WTC11 (cell line): ENCODE measurements around the gene MRPL23. TPM values are rescaled to one million over a fixed set of nuclear protein-coding genes. Genes with fewer than 3 reads are reported as not detected.

ENCODE experiments used
- ATAC-seq: fragments of 200-7000 bp; cut with Tn5 transposase; 2 replicates; pipeline ENCODE4 v1.10.0; 2021; ENCODE audit warnings: mild to moderate bottlenecking, moderate library complexity
- CTCF ChIA-PET: fragments of 300-600 bp; sonication (Branson Sonifier 250); formaldehyde crosslinking; loops from one replicate; lab custom pipeline; 2021; ENCODE audit warnings: antibody characterized with exemption; lab: Charles Lee
- POLR2A ChIA-PET: fragments of 350-600 bp; sonication (Branson Sonifier 250); formaldehyde crosslinking; loops from one replicate; lab custom pipeline; 2021; ENCODE audit warnings: antibody characterized with exemption; lab: Charles Lee
- DNase-seq: peaks from one replicate; pipeline ENCODE4 v3.0.0; 2021; ENCODE audit warnings: low spot score
- H3K27ac Mint-ChIP-seq: 2 replicates; pipeline ENCODE4 v1.8.0; 2021; ENCODE audit warnings: mixed read lengths
- H3K27me3 Mint-ChIP-seq: 2 replicates; pipeline ENCODE4 v1.8.0; 2021; ENCODE audit warnings: low read depth, mild to moderate bottlenecking, moderate library complexity, mixed read lengths
- H3K36me3 Mint-ChIP-seq: 2 replicates; pipeline ENCODE4 v1.8.0; 2021; ENCODE audit warnings: mixed read lengths
- H3K4me1 Mint-ChIP-seq: 2 replicates; pipeline ENCODE4 v1.8.0; 2022; ENCODE audit warnings: mixed read lengths
- H3K4me3 Mint-ChIP-seq: 2 replicates; pipeline ENCODE4 v1.8.0; 2021; ENCODE audit warnings: mild to moderate bottlenecking, moderate library complexity, mixed read lengths
- H3K9me3 Mint-ChIP-seq: 2 replicates; pipeline ENCODE4 v1.8.0; 2021; ENCODE audit warnings: mixed read lengths
- ESRRA ChIP-seq: sonication (generic); formaldehyde crosslinking; IDR thresholded peaks from 2 replicates; pipeline ENCODE4 v1.8.1; 2022; ENCODE audit warnings: mild to moderate bottlenecking, missing genetic modification reagents, borderline replicate concordance
- FOXJ3 ChIP-seq: sonication (generic); formaldehyde crosslinking; IDR thresholded peaks from 2 replicates; pipeline ENCODE4 v1.9.0; 2021; ENCODE audit warnings: missing genetic modification reagents, mild to moderate bottlenecking, borderline replicate concordance
- NFE2L1 ChIP-seq: sonication (generic); formaldehyde crosslinking; IDR thresholded peaks from 2 replicates; pipeline ENCODE4 v1.8.1; 2023; ENCODE audit warnings: missing genetic modification reagents
- NR2C2 ChIP-seq: sonication (generic); formaldehyde crosslinking; IDR thresholded peaks from 2 replicates; pipeline ENCODE4 v1.8.0; 2022; ENCODE audit warnings: mild to moderate bottlenecking, missing genetic modification reagents
- PRRX2 ChIP-seq: fragments of 250-450 bp; sonication (Bioruptor Pico); IDR thresholded peaks from 2 replicates; pipeline ENCODE4 v1.8.0; 2021; ENCODE audit warnings: mild to moderate bottlenecking
- SMAD3 ChIP-seq: sonication (generic); formaldehyde crosslinking; IDR thresholded peaks from 2 replicates; pipeline ENCODE4 v1.8.0; 2022; ENCODE audit warnings: missing genetic modification reagents, mild to moderate bottlenecking, borderline replicate concordance
- SMAD4 ChIP-seq: sonication (generic); formaldehyde crosslinking; IDR thresholded peaks from 2 replicates; pipeline ENCODE4 v1.8.0; 2022; ENCODE audit warnings: mild to moderate bottlenecking, missing genetic modification reagents
- SOX15 ChIP-seq: fragments of 250-450 bp; sonication (Bioruptor Pico); IDR thresholded peaks from 2 replicates; pipeline ENCODE4 v1.9.0; 2021; ENCODE audit warnings: mild to moderate bottlenecking
- TP53 ChIP-seq: sonication (generic); formaldehyde crosslinking; IDR thresholded peaks from 2 replicates; pipeline ENCODE4 v1.8.1; 2023; ENCODE audit warnings: mild to moderate bottlenecking, missing genetic modification reagents
- ZBTB21 ChIP-seq: sonication (generic); formaldehyde crosslinking; IDR thresholded peaks from 2 replicates; pipeline ENCODE4 v1.8.1; 2023; ENCODE audit warnings: mild to moderate bottlenecking, missing genetic modification reagents, borderline replicate concordance
- ZNF263 ChIP-seq: sonication (generic); formaldehyde crosslinking; IDR thresholded peaks from 2 replicates; pipeline ENCODE4 v1.8.1; 2022; ENCODE audit warnings: low read depth, mild to moderate bottlenecking, moderate library complexity, missing genetic modification reagents
- ZNF671 ChIP-seq: fragments of 250-450 bp; sonication (Bioruptor Pico); IDR thresholded peaks from 2 replicates; pipeline ENCODE4 v1.8.0; 2021; ENCODE audit warnings: mild to moderate bottlenecking
- total RNA-seq: library from RNA; stranded (reverse); gene quantifications from 3 replicates; pipeline ENCODE4 v1.2.3, GENCODE V29; 2021
- TF ChIP-seq, protein P1 (sequence below): sonication (generic); formaldehyde crosslinking; IDR thresholded peaks from 2 replicates; pipeline ENCODE4 v1.8.0; 2023; ENCODE audit warnings: missing genetic modification reagents, mild to moderate bottlenecking, borderline replicate concordance
- TF ChIP-seq, protein P2 (sequence below): sonication (generic); formaldehyde crosslinking; IDR thresholded peaks from 2 replicates; pipeline ENCODE4 v1.8.1; 2023; ENCODE audit warnings: mild to moderate bottlenecking, missing genetic modification reagents
- TF ChIP-seq, protein P3 (sequence below): sonication (generic); formaldehyde crosslinking; IDR thresholded peaks from 2 replicates; pipeline ENCODE4 v1.8.0; 2022; ENCODE audit warnings: mild to moderate bottlenecking, missing genetic modification reagents
- TF ChIP-seq, protein P4 (sequence below): fragments of 250-450 bp; sonication (Bioruptor Pico); IDR thresholded peaks from 2 replicates; pipeline ENCODE4 v1.9.0; 2021; ENCODE audit warnings: mild to moderate bottlenecking
- TF ChIP-seq, protein P5 (sequence below): sonication (generic); formaldehyde crosslinking; IDR thresholded peaks from 2 replicates; pipeline ENCODE4 v1.8.1; 2023; ENCODE audit warnings: mild to moderate bottlenecking, missing genetic modification reagents

MRPL23 gene
- total RNA-seq, 1 experiment from 2014 or later, result 73.0 TPM

DNA sequence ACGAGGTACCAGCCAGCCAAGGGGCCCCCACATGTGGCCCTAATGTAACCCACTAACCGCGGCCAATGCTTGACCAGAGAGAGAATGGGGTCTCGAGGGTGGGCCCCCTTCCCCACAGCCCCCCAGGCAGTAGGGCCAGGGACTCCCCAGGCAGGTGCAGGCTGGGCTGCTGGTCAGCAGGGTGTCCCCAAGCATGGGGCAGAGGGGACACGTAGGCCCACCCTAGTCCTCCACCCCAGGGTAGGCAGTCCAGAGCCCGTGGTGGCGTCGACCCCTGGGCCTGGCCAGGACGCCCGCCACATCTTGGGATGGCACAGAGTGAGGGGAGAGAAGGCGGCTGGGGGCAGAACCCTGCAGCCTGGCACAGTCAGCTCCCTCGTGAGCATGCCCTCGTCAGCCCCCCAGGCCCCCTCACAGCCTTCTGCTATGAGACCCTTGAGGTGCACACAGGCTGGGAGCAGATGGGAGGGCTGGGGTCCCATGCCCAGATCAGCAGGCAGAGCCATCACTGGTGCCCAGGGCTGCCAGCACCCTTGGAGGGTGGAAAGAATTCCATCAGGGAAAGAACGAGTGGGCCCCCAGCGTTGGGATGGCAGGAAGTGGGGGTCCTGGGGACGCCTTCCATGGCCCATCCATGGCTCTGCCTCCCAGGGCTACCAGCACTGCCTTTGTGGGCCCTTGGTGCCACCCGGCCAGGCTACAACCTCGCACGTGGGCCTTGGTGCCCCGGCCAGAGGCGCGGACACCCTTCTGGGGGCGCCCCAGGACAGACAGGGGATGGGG lies 21.6 kb upstream of the MRPL23 start:
- CTCF ChIA-PET, result interaction anchor here (0.6 kb wide), 1 partner anchor 49 kb away, joined by 4 read pairs; no protein-coding TSS in a partner anchor
- Mint-ChIP-seq H3K36me3 (no peaks in the 10 kb centered on the region), H3K27ac (no peak overlapping the region), H3K4me3 (no peak overlapping the region), H3K4me1 (no peaks in the 10 kb centered on the region), H3K27me3 (no peaks in the 10 kb centered on the region; the same call in 1 of the 2 replicates), H3K9me3 (no peaks in the 10 kb centered on the region)
- ATAC-seq (no peak), DNase-seq (no peak)
- POLR2A ChIA-PET, result no interaction called here
- TF ChIP-seq ZNF671, result no peak
- TF ChIP-seq ZBTB21 (CRISPR knock-in tag), result no peak
- TF ChIP-seq, protein P1, sequence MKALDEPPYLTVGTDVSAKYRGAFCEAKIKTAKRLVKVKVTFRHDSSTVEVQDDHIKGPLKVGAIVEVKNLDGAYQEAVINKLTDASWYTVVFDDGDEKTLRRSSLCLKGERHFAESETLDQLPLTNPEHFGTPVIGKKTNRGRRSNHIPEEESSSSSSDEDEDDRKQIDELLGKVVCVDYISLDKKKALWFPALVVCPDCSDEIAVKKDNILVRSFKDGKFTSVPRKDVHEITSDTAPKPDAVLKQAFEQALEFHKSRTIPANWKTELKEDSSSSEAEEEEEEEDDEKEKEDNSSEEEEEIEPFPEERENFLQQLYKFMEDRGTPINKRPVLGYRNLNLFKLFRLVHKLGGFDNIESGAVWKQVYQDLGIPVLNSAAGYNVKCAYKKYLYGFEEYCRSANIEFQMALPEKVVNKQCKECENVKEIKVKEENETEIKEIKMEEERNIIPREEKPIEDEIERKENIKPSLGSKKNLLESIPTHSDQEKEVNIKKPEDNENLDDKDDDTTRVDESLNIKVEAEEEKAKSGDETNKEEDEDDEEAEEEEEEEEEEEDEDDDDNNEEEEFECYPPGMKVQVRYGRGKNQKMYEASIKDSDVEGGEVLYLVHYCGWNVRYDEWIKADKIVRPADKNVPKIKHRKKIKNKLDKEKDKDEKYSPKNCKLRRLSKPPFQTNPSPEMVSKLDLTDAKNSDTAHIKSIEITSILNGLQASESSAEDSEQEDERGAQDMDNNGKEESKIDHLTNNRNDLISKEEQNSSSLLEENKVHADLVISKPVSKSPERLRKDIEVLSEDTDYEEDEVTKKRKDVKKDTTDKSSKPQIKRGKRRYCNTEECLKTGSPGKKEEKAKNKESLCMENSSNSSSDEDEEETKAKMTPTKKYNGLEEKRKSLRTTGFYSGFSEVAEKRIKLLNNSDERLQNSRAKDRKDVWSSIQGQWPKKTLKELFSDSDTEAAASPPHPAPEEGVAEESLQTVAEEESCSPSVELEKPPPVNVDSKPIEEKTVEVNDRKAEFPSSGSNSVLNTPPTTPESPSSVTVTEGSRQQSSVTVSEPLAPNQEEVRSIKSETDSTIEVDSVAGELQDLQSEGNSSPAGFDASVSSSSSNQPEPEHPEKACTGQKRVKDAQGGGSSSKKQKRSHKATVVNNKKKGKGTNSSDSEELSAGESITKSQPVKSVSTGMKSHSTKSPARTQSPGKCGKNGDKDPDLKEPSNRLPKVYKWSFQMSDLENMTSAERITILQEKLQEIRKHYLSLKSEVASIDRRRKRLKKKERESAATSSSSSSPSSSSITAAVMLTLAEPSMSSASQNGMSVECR (CRISPR knock-in tag), result no peak

DNA sequence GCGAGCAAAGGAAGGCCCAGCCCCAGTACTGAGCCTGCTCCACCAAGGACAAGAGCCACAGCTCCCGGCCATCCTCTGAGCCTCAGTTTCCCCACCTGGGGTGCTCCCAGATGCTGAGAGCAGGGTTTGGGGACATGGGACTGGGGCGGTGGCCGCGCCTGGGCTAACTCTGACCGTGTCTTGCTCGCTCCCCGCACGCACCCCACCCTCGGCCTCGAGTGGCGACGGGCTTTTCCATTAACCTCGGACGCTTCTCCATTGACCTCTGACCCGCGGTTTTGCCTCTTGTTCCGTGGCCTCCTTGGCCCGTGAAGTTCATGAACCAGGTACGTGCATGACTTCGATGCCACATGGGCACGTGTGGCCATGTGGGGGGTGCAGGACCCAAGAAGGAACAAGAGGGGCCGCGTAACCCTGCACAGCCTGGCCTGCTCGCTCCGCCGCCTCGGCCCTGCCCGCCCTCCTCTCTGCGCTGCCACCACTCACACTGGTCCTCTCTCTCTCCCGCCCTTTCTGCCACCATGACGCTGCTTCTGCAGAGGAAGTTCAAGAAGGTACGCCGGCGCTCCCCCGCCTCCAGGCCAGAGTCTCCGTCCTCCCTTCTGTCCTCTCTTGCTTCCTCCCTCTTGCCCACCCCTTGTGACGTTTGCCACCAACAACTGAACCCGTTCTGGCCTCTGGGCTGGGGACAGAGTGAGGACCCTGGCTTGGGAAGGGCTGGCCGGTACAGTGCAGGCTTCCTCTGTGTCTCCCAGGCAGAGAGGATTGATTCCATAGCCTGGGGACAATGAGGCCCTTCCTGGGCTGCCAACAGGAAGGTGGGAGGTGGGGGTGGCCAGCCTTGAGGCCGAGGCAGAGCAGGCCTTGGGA lies 20.7 kb upstream of the MRPL23 start:
- no peak for ATAC-seq
- Mint-ChIP-seq H3K27me3 (no peaks in the 10 kb centered on the region; the same call in 1 of the 2 replicates), H3K4me3 (no peak overlapping the region), H3K9me3 (no peaks in the 10 kb centered on the region), H3K36me3 (no peaks in the 10 kb centered on the region), H3K27ac (no peak overlapping the region), H3K4me1 (no peaks in the 10 kb centered on the region)
- DNase-seq, result no peak
- CTCF ChIA-PET, result no interaction called here
- TF ChIP-seq, protein P2, sequence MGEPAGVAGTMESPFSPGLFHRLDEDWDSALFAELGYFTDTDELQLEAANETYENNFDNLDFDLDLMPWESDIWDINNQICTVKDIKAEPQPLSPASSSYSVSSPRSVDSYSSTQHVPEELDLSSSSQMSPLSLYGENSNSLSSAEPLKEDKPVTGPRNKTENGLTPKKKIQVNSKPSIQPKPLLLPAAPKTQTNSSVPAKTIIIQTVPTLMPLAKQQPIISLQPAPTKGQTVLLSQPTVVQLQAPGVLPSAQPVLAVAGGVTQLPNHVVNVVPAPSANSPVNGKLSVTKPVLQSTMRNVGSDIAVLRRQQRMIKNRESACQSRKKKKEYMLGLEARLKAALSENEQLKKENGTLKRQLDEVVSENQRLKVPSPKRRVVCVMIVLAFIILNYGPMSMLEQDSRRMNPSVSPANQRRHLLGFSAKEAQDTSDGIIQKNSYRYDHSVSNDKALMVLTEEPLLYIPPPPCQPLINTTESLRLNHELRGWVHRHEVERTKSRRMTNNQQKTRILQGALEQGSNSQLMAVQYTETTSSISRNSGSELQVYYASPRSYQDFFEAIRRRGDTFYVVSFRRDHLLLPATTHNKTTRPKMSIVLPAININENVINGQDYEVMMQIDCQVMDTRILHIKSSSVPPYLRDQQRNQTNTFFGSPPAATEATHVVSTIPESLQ (CRISPR knock-in tag), result no peak
- peak; percentile 49; the same call in 1 of the 2 replicates for TF ChIP-seq ZNF263 (CRISPR knock-in tag)
- POLR2A ChIA-PET, result no interaction called here

DNA sequence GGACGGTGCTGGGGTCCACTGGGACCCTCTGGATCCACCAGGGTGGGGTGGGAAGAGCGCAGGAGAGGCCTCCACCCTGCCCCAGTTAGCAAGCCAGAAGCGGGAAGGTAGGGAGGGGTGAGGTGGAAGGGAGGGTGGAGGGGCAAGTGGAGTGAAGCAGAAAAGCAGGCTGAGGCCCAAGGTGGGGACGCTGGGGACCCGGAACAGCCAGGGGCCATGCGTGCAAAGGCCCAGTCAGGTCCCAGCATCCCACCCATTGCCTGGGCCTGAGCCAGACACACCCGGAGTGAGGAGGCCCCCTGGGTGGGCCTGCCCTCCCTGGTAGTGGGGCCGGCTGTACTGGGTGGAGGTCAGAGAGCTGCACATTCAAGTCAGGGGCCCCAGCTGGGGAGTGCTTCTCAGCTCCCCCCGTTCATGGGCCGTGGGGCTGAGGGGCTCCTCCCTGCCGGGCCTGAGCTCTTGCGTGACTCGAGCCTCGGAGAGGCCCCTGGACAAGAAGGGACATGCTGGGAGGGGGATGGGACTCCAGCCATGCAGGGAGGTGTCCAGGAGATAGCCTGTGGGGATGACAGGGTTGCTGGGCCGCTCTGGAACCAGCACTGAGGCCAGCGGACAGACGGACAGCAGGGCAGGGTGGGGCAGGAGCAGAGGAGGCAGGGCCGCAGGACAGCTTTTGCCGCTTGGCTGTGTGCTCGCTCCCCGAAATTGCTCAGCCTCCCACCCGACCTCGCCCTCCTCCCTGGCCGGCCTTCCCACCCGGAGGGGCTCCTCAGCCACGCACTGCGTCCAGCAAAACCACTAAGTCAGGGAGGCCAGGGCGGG lies 19.9 kb upstream of the MRPL23 start:
- no peaks in the 10 kb centered on the region for H3K36me3 Mint-ChIP-seq
- ChIA-PET CTCF (interaction anchor here (1.0 kb wide), 1 partner anchor 45 kb away, joined by 4 read pairs; no protein-coding TSS in a partner anchor), POLR2A (no interaction called here)
- ATAC-seq (no peak), DNase-seq (no peak)
- no peaks in the 10 kb centered on the region; the same call in 1 of the 2 replicates for H3K27me3 Mint-ChIP-seq
- no peaks in the 10 kb centered on the region for H3K9me3 Mint-ChIP-seq
- H3K4me3 Mint-ChIP-seq, result no peak overlapping the region
- no peaks in the 10 kb centered on the region for H3K4me1 Mint-ChIP-seq
- H3K27ac Mint-ChIP-seq, result no peak overlapping the region
- no peak for TF ChIP-seq PRRX2 (CRISPR knock-in tag)
- TF ChIP-seq SOX15 (CRISPR knock-in tag), result no peak
- TF ChIP-seq SMAD3 (CRISPR knock-in tag), result no peak
- TF ChIP-seq, protein P3, sequence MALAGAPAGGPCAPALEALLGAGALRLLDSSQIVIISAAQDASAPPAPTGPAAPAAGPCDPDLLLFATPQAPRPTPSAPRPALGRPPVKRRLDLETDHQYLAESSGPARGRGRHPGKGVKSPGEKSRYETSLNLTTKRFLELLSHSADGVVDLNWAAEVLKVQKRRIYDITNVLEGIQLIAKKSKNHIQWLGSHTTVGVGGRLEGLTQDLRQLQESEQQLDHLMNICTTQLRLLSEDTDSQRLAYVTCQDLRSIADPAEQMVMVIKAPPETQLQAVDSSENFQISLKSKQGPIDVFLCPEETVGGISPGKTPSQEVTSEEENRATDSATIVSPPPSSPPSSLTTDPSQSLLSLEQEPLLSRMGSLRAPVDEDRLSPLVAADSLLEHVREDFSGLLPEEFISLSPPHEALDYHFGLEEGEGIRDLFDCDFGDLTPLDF (CRISPR knock-in tag), result no peak
- TF ChIP-seq, protein P4, sequence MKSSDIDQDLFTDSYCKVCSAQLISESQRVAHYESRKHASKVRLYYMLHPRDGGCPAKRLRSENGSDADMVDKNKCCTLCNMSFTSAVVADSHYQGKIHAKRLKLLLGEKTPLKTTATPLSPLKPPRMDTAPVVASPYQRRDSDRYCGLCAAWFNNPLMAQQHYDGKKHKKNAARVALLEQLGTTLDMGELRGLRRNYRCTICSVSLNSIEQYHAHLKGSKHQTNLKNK (CRISPR knock-in tag), result no peak
- no peak for TF ChIP-seq ESRRA (CRISPR knock-in tag)
- no peak for TF ChIP-seq NFE2L1
- TF ChIP-seq, protein P5, sequence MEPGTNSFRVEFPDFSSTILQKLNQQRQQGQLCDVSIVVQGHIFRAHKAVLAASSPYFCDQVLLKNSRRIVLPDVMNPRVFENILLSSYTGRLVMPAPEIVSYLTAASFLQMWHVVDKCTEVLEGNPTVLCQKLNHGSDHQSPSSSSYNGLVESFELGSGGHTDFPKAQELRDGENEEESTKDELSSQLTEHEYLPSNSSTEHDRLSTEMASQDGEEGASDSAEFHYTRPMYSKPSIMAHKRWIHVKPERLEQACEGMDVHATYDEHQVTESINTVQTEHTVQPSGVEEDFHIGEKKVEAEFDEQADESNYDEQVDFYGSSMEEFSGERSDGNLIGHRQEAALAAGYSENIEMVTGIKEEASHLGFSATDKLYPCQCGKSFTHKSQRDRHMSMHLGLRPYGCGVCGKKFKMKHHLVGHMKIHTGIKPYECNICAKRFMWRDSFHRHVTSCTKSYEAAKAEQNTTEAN, result no peak
- no peak for TF ChIP-seq TP53 (CRISPR knock-in tag)
- TF ChIP-seq FOXJ3, result no peak
- no peak for TF ChIP-seq SMAD4
- no peak for TF ChIP-seq NR2C2 (CRISPR knock-in tag)
